ENCODE data around the gene CD99L2.

Gene CD99L2

GRCh38 chrX:150936556-150936955, 38.1 kb upstream of the CD99L2 start:
- ChIA-PET CTCF (no interaction called here), POLR2A (no interaction called here)
- no peak for DNase-seq (ENCODE audit: extremely low spot score)
- TF ChIP-seq L3MBTL2 (conservative IDR thresholded peaks at IDR 0.05) (no peak), ZNF384 (IDR thresholded peaks at IDR 0.05) (no peak), NFRKB (IDR thresholded peaks at IDR 0.05) (no peak), FOXK2 (IDR thresholded peaks at IDR 0.05) (no peak), HDGF (IDR thresholded peaks at IDR 0.05; ENCODE audit: borderline replicate concordance) (no peak), SP1 (IDR thresholded peaks at IDR 0.05) (no peak), BHLHE40 (IDR thresholded peaks at IDR 0.05; ENCODE audit: borderline replicate concordance) (no peak), FOXA1 (IDR thresholded peaks at IDR 0.05) (no peak)
- TF ChIP-seq, protein P1, sequence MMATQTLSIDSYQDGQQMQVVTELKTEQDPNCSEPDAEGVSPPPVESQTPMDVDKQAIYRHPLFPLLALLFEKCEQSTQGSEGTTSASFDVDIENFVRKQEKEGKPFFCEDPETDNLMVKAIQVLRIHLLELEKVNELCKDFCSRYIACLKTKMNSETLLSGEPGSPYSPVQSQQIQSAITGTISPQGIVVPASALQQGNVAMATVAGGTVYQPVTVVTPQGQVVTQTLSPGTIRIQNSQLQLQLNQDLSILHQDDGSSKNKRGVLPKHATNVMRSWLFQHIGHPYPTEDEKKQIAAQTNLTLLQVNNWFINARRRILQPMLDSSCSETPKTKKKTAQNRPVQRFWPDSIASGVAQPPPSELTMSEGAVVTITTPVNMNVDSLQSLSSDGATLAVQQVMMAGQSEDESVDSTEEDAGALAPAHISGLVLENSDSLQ (IDR thresholded peaks at IDR 0.05) = no peak

- no peak for DNase-seq (ENCODE audit: extremely low spot score)
- TF ChIP-seq FOXA1 (IDR thresholded peaks at IDR 0.05) = no peak
- TF ChIP-seq L3MBTL2 (conservative IDR thresholded peaks at IDR 0.05) = no peak
- TF ChIP-seq SP1 (IDR thresholded peaks at IDR 0.05) = no peak
- TF ChIP-seq ARNT (IDR thresholded peaks at IDR 0.05) = no peak
- TF ChIP-seq FOXK2 (IDR thresholded peaks at IDR 0.05) = no peak
- no peak for TF ChIP-seq NFRKB (IDR thresholded peaks at IDR 0.05)
- TF ChIP-seq, protein P1 (IDR thresholded peaks at IDR 0.05) = no peak
- TF ChIP-seq CTBP1 (IDR thresholded peaks at IDR 0.05; ENCODE audit: borderline replicate concordance) = no peak
- TF ChIP-seq FOXM1 (IDR thresholded peaks at IDR 0.05; ENCODE audit: borderline replicate concordance) = no peak
- no peak for TF ChIP-seq HDGF (IDR thresholded peaks at IDR 0.05; ENCODE audit: borderline replicate concordance)
- TF ChIP-seq ELF4 (IDR thresholded peaks at IDR 0.05) = no peak
- no peak for TF ChIP-seq TARDBP (IDR thresholded peaks at IDR 0.05)
- TF ChIP-seq LEF1 (IDR thresholded peaks at IDR 0.05; ENCODE audit: borderline replicate concordance) = no peak
- TF ChIP-seq BHLHE40 (IDR thresholded peaks at IDR 0.05; ENCODE audit: borderline replicate concordance) = no peak
- POLR2A ChIA-PET = no interaction called here
- CTCF ChIA-PET = no interaction called here
Measured at GRCh38 chrX:150935467-150935866, 37.0 kb upstream of the CD99L2 start.

- ChIA-PET POLR2A (no interaction called here), CTCF (no interaction called here)
- TF ChIP-seq FOXK2 (IDR thresholded peaks at IDR 0.05) = no peak
- TF ChIP-seq ARNT (IDR thresholded peaks at IDR 0.05) = no peak
- TF ChIP-seq LEF1 (IDR thresholded peaks at IDR 0.05; ENCODE audit: borderline replicate concordance) = no peak
- no peak for TF ChIP-seq FOXM1 (IDR thresholded peaks at IDR 0.05; ENCODE audit: borderline replicate concordance)
- no peak for DNase-seq (ENCODE audit: extremely low spot score)
Measured at GRCh38 chrX:150934453-150934852, 36.0 kb upstream of the CD99L2 start.

DNA sequence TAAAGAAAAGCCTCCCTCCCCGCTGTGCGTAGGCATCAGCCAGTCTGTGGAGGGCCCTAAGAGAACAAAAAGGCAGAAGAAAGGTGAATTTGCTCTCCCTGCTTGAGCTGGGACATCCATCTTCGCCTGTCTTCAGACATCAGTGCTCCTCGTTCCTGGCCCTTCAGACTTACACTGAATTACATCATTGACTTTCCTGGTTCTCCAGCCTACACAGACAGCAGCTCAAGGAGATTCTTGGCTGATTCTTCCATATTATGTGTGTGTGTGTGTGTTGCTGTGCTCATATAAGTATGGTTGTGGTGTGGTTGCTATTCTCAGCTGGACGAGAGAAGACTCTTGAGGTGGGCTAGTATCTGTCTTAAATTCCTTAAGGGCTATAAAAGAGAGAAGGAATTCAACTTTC, 35.5 kb upstream of the CD99L2 start:
- DNase-seq (ENCODE audit: extremely low spot score) = no peak
- ChIA-PET POLR2A (no interaction called here), CTCF (no interaction called here)
- TF ChIP-seq HDGF (IDR thresholded peaks at IDR 0.05; ENCODE audit: borderline replicate concordance) (no peak), ARNT (IDR thresholded peaks at IDR 0.05) (no peak)

DNA sequence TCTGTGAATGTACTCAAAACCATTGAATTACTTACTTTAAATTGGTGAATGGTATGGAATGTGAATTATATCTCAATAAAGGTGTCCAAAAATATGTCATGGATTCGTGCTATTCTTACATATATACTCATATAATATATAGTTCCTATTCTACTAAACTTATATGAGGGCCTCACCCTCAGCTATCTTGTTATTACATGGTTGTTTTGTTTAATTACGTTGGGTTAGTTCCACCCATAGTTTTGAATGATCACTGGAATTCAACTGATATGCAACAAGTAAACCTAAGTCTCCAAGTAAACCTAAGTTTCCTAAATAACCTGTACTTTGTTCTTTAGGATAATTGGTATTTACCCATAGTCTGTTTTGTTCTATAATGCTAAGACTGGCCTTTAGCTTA, 30.6 kb upstream of the CD99L2 start:
- TF ChIP-seq ARNT (IDR thresholded peaks at IDR 0.05) (no peak), LEF1 (IDR thresholded peaks at IDR 0.05; ENCODE audit: borderline replicate concordance) (no peak), HDGF (IDR thresholded peaks at IDR 0.05; ENCODE audit: borderline replicate concordance) (no peak), SP1 (IDR thresholded peaks at IDR 0.05) (no peak), FOXK2 (IDR thresholded peaks at IDR 0.05) (no peak), SUZ12 (IDR thresholded peaks at IDR 0.05) (no peak), BHLHE40 (IDR thresholded peaks at IDR 0.05; ENCODE audit: borderline replicate concordance) (no peak), FOXA1 (IDR thresholded peaks at IDR 0.05) (no peak), ELF4 (IDR thresholded peaks at IDR 0.05) (no peak), ZNF384 (IDR thresholded peaks at IDR 0.05) (no peak), L3MBTL2 (conservative IDR thresholded peaks at IDR 0.05) (no peak), CTBP1 (IDR thresholded peaks at IDR 0.05; ENCODE audit: borderline replicate concordance) (no peak), NFRKB (IDR thresholded peaks at IDR 0.05) (no peak), FOXM1 (IDR thresholded peaks at IDR 0.05; ENCODE audit: borderline replicate concordance) (no peak)
- TF ChIP-seq, protein P1 (IDR thresholded peaks at IDR 0.05) = no peak
- ChIA-PET CTCF (interaction anchor here (0.8 to 1.3 kb wide), 2 partner anchors 9 to 162 kb away, joined by 3 read pairs; no protein-coding TSS in a partner anchor), POLR2A (no interaction called here)

DNA sequence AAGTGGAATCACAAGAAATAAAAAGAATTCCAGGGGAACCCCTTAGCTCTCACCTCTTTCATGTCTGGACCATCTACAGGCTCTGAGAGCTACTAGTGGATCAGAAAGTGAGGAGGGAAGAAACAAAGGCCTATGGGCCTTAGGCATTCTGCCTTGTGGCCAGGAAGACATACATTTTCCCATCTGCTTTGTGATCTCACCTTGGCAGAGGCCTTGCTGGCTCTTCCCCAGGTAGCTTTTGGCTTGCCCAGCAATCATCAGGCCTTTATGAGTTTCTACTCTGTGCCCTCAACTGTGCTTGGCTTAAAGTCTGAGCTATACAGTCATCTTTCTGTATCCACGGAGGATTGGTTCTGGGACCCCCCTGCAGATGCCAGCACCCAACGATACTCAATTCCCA, 28.3 kb upstream of the CD99L2 start:
- ChIA-PET CTCF (interaction anchor here (0.5 kb wide), 1 partner anchor 14 kb away, joined by 4 read pairs; no protein-coding TSS in a partner anchor), POLR2A (no interaction called here)
- no peak for DNase-seq (ENCODE audit: extremely low spot score)
- TF ChIP-seq BHLHE40 (IDR thresholded peaks at IDR 0.05; ENCODE audit: borderline replicate concordance) (no peak), FOXM1 (IDR thresholded peaks at IDR 0.05; ENCODE audit: borderline replicate concordance) (no peak), FOXA1 (IDR thresholded peaks at IDR 0.05) (no peak), L3MBTL2 (conservative IDR thresholded peaks at IDR 0.05) (no peak), ZNF384 (IDR thresholded peaks at IDR 0.05) (no peak), HDGF (IDR thresholded peaks at IDR 0.05; ENCODE audit: borderline replicate concordance) (no peak), SP1 (IDR thresholded peaks at IDR 0.05) (no peak), FOXK2 (IDR thresholded peaks at IDR 0.05) (no peak), ARNT (IDR thresholded peaks at IDR 0.05) (no peak), SUZ12 (IDR thresholded peaks at IDR 0.05) (no peak), NFRKB (IDR thresholded peaks at IDR 0.05) (no peak), TARDBP (IDR thresholded peaks at IDR 0.05) (no peak), LEF1 (IDR thresholded peaks at IDR 0.05; ENCODE audit: borderline replicate concordance) (no peak), CTBP1 (IDR thresholded peaks at IDR 0.05; ENCODE audit: borderline replicate concordance) (no peak)
- TF ChIP-seq, protein P1 (IDR thresholded peaks at IDR 0.05) = no peak

More for the DNA sequence above, 30.6 kb upstream of the CD99L2 start:
- DNase-seq (ENCODE audit: extremely low spot score) = no peak
